Karpas-422 (cell line): Measurements from ENCODE around the gene PRSS16. TPM values are rescaled to one million over a fixed set of nuclear protein-coding genes. Genes with fewer than 3 reads are reported as not detected.

Experiments
- DNase-seq: peaks from one replicate; pipeline ENCODE4 v3.0.0-alpha.2; 2015
- H2AFZ ChIP-seq: fragments of 200-600 bp; sonication (generic); 2 replicates; pipeline ENCODE4 v1.6.1; 2014; ENCODE audit warnings: antibody characterized with exemption, low read length, mixed read lengths
- H3K27ac ChIP-seq: fragments of 200-600 bp; sonication (generic); 2 replicates; pipeline ENCODE4 v1.5.1; 2014; ENCODE audit warnings: mild to moderate bottlenecking, low read length, moderate library complexity
- H3K27me3 ChIP-seq: fragments of 200-600 bp; sonication (generic); 2 replicates; pipeline ENCODE4 v1.6.1; 2014; ENCODE audit warnings: low read length, mixed read lengths
- H3K36me3 ChIP-seq: fragments of 200-600 bp; sonication (generic); 2 replicates; pipeline ENCODE4 v1.6.1; 2014; ENCODE audit warnings: low read length, mixed read lengths; ENCODE audit not compliant: insufficient read depth
- H3K4me1 ChIP-seq: fragments of 200-600 bp; sonication (generic); 2 replicates; pipeline ENCODE4 v1.6.1; 2014; ENCODE audit warnings: mild to moderate bottlenecking, low read length, mixed read lengths
- H3K4me2 ChIP-seq: fragments of 200-600 bp; sonication (generic); 2 replicates; pipeline ENCODE4 v1.6.1; 2014; ENCODE audit warnings: low read length, low read depth, mild to moderate bottlenecking; ENCODE audit not compliant: poor library complexity, severe bottlenecking
- H3K4me3 ChIP-seq: fragments of 200-600 bp; sonication (generic); 2 replicates; pipeline ENCODE4 v1.5.1; 2014; ENCODE audit warnings: mild to moderate bottlenecking, antibody characterized with exemption, low read length, mixed read lengths
- H3K79me2 ChIP-seq: fragments of 200-600 bp; sonication (generic); 2 replicates; pipeline ENCODE4 v1.6.1; 2014; ENCODE audit warnings: mild to moderate bottlenecking, low read length, mixed read lengths
- H3K9ac ChIP-seq: fragments of 200-600 bp; sonication (generic); 2 replicates; pipeline ENCODE4 v1.6.0; 2014; ENCODE audit warnings: low read length
- H3K9me2 ChIP-seq: fragments of 200-600 bp; sonication (generic), shearing (Covaris generic); replicated peaks from 2 replicates; pipeline ENCODE4 v1.6.0; 2014; ENCODE audit warnings: mild to moderate bottlenecking, low read length, moderate library complexity; ENCODE audit not compliant: insufficient read depth
- H3K9me3 ChIP-seq: fragments of 300-700, 200-600 bp; sonication (generic); 2 replicates; pipeline ENCODE4 v1.6.1; 2014; ENCODE audit warnings: low read length, mixed read lengths
- H4K20me1 ChIP-seq: fragments of 200-600 bp; sonication (generic); 2 replicates; pipeline ENCODE4 v1.6.1; 2014; ENCODE audit warnings: mild to moderate bottlenecking, antibody characterized with exemption, low read length, low read depth; ENCODE audit not compliant: insufficient read depth
- total RNA-seq: library from RNA; depleted of rRNA; stranded (reverse); fragments of >200 nt; shearing (Covaris generic); gene quantifications from 2 replicates; pipeline ENCODE4 v1.2.3, GENCODE V29; 2014; ENCODE audit warnings: low replicate concordance

PRSS16 gene
- total RNA-seq, 1 experiment from 2014 or later: not detected

GRCh38 chr6:27283279-27283678 is 35.8 kb downstream of the PRSS16 start:
- H3K4me3 ChIP-seq: no peak overlapping the region
- no peak overlapping the region for H3K9ac ChIP-seq
- H2AFZ ChIP-seq: no peak overlapping the region
- DNase-seq: no peak
- H3K9me2 ChIP-seq: no peaks in the 10 kb centered on the region
- no peaks in the 10 kb centered on the region for H3K27me3 ChIP-seq
- H3K36me3 ChIP-seq: no peaks in the 10 kb centered on the region
- H3K4me1 ChIP-seq: no peaks in the 10 kb centered on the region
- no peak overlapping the region for H3K27ac ChIP-seq
- H4K20me1 ChIP-seq: no peaks in the 10 kb centered on the region
- H3K79me2 ChIP-seq: no peaks in the 10 kb centered on the region
- H3K9me3 ChIP-seq: no peaks in the 10 kb centered on the region
- no peak overlapping the region for H3K4me2 ChIP-seq

GRCh38 chr6:27286141-27286540 is 38.6 kb downstream of the PRSS16 start:
- Histone ChIP-seq H4K20me1 (no peaks in the 10 kb centered on the region), H3K27ac (no peak overlapping the region), H2AFZ (no peak overlapping the region), H3K9ac (no peak overlapping the region), H3K36me3 (no peaks in the 10 kb centered on the region), H3K4me3 (no peak overlapping the region), H3K27me3 (no peaks in the 10 kb centered on the region), H3K9me2 (no peaks in the 10 kb centered on the region), H3K4me2 (no peak overlapping the region), H3K9me3 (no peaks in the 10 kb centered on the region), H3K4me1 (no peaks in the 10 kb centered on the region), H3K79me2 (no peaks in the 10 kb centered on the region)
- no peak for DNase-seq

DNA sequence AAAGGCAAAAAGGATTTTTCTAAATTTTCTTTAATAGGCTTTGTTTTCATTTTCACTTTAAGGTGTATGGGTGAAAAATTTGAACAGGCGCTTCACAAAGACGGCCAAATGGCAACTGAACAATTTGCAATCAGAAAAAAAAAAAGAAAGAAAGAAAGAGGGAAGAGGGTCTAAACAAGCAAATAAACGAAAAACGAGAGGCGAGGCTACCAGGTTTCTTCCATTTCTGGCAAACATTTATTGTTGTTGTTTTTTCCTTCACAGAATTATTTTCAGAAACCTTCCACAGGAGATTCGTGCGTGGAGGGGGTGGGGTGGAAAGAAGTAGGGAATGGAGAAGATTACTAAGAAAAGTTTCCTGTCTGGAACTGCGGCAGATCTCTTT is 40.2 kb downstream of the PRSS16 start:
- H4K20me1 ChIP-seq: no peaks in the 10 kb centered on the region
- no peak overlapping the region for H3K4me3 ChIP-seq
- no peaks in the 10 kb centered on the region for H3K9me2 ChIP-seq
- no peak overlapping the region for H3K27ac ChIP-seq
- H3K27me3 ChIP-seq: no peaks in the 10 kb centered on the region
- no peak for DNase-seq
- no peaks in the 10 kb centered on the region for H3K36me3 ChIP-seq
- no peaks in the 10 kb centered on the region for H3K9me3 ChIP-seq
- no peak overlapping the region for H3K9ac ChIP-seq
- H3K4me2 ChIP-seq: no peak overlapping the region
- no peaks in the 10 kb centered on the region for H3K4me1 ChIP-seq
- no peak overlapping the region for H2AFZ ChIP-seq
- H3K79me2 ChIP-seq: no peaks in the 10 kb centered on the region

- H3K4me3 ChIP-seq: no peak overlapping the region
- no peak overlapping the region for H2AFZ ChIP-seq
Measured at GRCh38 chr6:27288136-27289044, 40.9 kb downstream of the PRSS16 start.

GRCh38 chr6:27290065-27290849 is 42.8 kb downstream of the PRSS16 start:
- no peak overlapping the region for H3K4me2 ChIP-seq
- H3K4me3 ChIP-seq: no peak overlapping the region
- H3K79me2 ChIP-seq: no peaks in the 10 kb centered on the region
- no peaks in the 10 kb centered on the region for H3K9me2 ChIP-seq
- H3K36me3 ChIP-seq: no peaks in the 10 kb centered on the region
- H3K4me1 ChIP-seq: no peaks in the 10 kb centered on the region
- H3K9me3 ChIP-seq: no peaks in the 10 kb centered on the region
- H3K27me3 ChIP-seq: no peaks in the 10 kb centered on the region
- no peak overlapping the region for H2AFZ ChIP-seq
- H3K9ac ChIP-seq: no peak overlapping the region
- no peak for DNase-seq
- H4K20me1 ChIP-seq: no peaks in the 10 kb centered on the region
- H3K27ac ChIP-seq: no peak overlapping the region

More at GRCh38 chr6:27288136-27289044, 40.9 kb downstream of the PRSS16 start:
- no peaks in the 10 kb centered on the region for H3K4me1 ChIP-seq
- H3K79me2 ChIP-seq: no peaks in the 10 kb centered on the region
- H4K20me1 ChIP-seq: no peaks in the 10 kb centered on the region
- H3K9me3 ChIP-seq: no peaks in the 10 kb centered on the region
- DNase-seq: no peak
- no peak overlapping the region for H3K4me2 ChIP-seq
- H3K27me3 ChIP-seq: no peaks in the 10 kb centered on the region
- H3K27ac ChIP-seq: no peak overlapping the region
- H3K9ac ChIP-seq: no peak overlapping the region
- H3K36me3 ChIP-seq: no peaks in the 10 kb centered on the region
- H3K9me2 ChIP-seq: no peaks in the 10 kb centered on the region

GRCh38 chr6:27290850-27291208 is 43.3 kb downstream of the PRSS16 start:
- no peak overlapping the region for H3K9ac ChIP-seq

DNA sequence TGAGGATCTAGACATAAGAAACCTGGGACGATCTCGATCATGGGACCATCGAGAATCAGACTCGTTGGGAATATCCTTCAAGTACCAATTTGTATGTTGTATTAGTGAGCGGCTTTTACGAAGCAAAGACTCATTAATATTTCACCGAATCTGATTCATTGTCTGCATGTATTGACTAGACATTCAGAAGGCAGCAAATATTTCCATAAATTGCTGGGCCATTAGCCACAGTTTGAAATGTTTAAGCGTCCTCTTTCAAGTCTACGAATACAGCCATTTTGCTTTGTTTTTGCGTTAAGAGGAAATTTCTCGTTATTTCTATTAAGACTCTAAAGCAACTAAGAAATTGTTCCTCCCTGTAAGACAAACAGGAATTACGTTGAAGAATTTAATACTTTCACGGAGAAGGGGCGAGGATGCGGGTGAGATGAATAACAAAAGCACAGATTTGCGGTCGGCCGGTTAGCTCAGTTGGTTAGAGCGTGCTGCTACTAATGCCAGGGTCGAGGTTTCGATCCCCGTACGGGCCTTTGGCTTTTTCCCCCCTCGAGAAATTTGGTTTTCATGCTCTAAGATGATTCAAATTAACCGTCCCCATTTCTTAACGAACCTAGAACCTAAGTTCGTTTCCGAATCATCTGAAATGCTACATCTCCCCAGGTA is 46.1 kb downstream of the PRSS16 start:
- Histone ChIP-seq H3K27me3 (no peaks in the 10 kb centered on the region), H3K9me3 (no peaks in the 10 kb centered on the region), H3K9ac (no peak overlapping the region), H2AFZ (no peak overlapping the region), H3K9me2 (no peaks in the 10 kb centered on the region), H3K79me2 (no peaks in the 10 kb centered on the region), H3K4me1 (no peaks in the 10 kb centered on the region), H3K4me2 (no peak overlapping the region), H3K36me3 (no peaks in the 10 kb centered on the region), H4K20me1 (no peaks in the 10 kb centered on the region), H3K27ac (no peak overlapping the region), H3K4me3 (no peak overlapping the region)
- DNase-seq: no peak

More at GRCh38 chr6:27290850-27291208, 43.3 kb downstream of the PRSS16 start:
- Histone ChIP-seq H4K20me1 (no peaks in the 10 kb centered on the region), H3K4me3 (no peak overlapping the region), H3K27ac (no peak overlapping the region), H3K27me3 (no peaks in the 10 kb centered on the region), H3K9me2 (no peaks in the 10 kb centered on the region), H2AFZ (no peak overlapping the region), H3K4me2 (no peak overlapping the region), H3K4me1 (no peaks in the 10 kb centered on the region), H3K79me2 (no peaks in the 10 kb centered on the region), H3K36me3 (no peaks in the 10 kb centered on the region), H3K9me3 (no peaks in the 10 kb centered on the region)
- no peak for DNase-seq

DNA sequence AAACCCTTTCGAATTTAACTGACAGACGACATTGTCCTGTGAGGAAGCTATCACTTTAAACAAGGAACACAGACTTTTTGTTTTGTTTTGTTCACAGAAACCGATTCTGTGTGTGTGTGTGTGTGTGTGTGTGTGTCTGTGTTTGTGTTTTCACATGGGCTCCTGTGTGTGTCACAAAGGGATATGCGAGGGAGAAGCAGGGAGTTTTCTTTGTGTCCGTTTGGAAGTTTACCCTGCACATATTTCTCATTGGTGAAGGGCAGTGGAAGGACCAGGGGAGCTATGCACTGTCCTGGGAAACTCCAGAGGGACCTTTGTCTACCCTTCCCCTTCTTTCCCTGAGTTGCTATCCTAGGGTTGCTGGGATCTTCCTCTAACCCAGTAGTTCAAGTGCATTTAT is 46.9 kb downstream of the PRSS16 start:
- no peak overlapping the region for H3K9ac ChIP-seq
- no peaks in the 10 kb centered on the region for H4K20me1 ChIP-seq
- DNase-seq: no peak
- H3K79me2 ChIP-seq: no peaks in the 10 kb centered on the region
- H2AFZ ChIP-seq: no peak overlapping the region
- no peak overlapping the region for H3K27ac ChIP-seq
- H3K9me3 ChIP-seq: no peaks in the 10 kb centered on the region
- no peaks in the 10 kb centered on the region for H3K9me2 ChIP-seq
- no peaks in the 10 kb centered on the region for H3K4me1 ChIP-seq
- H3K36me3 ChIP-seq: no peaks in the 10 kb centered on the region
- H3K4me3 ChIP-seq: no peak overlapping the region
- no peaks in the 10 kb centered on the region for H3K27me3 ChIP-seq
- no peak overlapping the region for H3K4me2 ChIP-seq
